Activated CD8-positive, alpha-beta memory T cell treated with anti-CD3 and anti-CD28 coated beads, Interleukin-2, amount 50 U/mL, for 1 hour (primary cell): ENCODE data around the gene CCDC91.
"Not testable (repeated sequence)": the region's sequence is repeated elsewhere in the genome, so short reads cannot be mapped to it uniquely, and the experiment has no call there.

ENCODE experiments used
- DNase-seq: peaks from one replicate; pipeline ENCODE4 v3.0.0-alpha.2; 2020; ENCODE audit errors: extremely low read depth

Gene CCDC91

DNA sequence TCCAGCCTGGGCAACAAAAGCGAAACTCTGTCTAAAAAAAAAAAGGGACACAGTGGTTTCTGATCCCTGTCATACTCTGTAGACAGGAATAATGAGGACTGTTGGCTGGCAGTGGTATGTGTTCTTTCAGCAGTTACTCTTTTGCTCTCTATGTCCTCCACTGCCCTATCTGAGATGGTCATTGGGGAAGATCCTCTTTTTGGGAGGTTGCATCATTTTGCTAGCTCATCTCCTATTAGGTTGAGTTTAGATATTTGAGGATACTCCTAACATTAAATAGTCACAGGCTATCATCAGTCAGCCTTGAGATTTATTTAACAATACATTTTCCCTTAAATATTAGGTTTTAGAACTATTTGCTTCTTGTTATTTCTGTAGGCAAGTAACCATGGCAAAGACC, 5.9 kb upstream of the CCDC91 start:
- DNase-seq = no peak

DNA sequence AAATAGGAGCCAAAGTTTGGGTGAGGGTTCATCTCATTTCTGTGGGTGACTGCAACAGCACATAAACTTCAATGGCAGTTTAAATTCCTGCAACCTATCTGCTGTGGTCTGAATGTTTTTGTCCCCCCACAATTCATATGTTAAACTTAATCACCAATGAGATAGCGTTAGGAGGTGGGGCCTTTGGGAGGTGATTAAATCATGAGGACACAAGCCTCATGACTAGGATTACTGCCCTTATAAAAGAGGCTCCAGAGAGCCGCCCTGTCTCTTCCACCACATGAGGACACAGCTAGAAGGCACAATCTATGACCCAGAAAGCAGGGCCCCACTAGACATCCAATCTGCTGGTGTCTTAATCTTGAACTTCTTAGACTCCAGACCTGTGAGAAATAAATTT, 3.8 kb upstream of the CCDC91 start:
- DNase-seq = no peak

DNA sequence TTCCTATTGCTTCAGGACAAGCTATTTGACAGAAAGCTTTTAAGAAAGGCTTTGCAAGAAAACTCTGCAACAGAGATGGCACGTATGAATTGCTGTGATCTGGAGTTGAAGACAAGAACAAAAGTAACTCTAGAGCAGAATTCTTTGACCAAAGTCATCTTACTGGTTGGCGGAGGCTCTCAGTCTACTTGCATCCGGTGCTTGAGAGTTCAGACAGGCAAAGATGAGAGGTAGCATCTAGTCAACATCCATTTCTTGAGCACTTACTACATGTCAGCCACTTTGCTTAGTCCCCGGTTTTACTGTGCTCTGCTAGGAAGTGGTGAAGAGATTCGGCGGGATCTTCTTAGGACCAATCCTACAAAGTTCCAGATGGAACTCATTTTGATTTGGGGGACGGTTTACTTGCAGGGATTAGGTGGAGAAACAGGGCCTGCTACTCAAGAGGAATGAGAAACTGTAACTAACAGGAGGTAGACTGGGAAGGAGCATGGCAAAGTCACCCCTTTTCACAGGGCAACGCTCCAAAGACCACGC, 404 bp upstream of the CCDC91 start:
- no peak for DNase-seq

DNA sequence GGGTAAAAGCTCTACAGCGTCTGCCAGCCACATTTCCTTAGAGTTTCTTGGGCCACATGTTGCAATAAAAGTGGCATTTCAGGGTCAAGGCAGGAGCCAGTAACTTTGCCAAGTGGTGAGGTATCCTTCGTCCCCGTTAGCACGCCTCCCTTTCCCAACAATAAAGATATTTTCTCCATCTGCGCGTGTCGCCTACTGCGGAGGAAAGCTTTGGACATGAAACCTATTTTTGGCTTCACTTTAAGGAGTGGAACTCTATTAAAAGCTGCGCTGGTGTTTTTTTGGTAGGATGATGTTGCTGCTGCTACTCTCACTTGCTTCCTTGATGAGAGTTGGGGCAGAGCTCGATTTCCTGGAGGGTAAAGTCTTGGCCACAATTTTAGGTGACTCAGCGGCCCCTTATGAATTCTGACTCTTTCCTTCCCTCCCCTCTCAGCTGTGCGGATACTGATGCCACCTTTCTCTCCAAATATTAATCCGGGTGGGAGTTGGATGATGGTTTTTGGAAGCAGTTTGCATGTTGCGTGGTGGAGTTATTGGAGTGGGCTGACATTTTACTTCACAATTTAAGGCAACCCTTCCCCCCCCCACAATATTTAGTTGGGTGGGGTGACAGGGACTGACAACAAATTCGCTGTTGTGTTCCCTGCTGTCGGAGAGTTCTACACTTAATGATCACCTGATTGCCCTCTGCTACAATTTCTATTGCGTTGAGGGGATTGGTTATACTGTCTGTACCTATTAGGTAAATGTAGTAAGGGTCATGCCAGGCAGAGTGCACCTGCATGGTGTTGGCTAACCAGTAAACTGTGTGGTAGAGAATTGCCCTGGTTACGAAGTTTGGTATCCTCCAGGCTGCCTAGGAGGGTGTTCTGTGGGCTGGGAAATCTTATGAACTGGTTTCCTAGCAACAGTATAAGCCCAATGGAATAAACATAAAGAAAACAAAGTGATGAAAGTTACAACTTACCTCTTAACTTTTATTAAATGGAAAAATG, 1.1 kb downstream of the CCDC91 start:
- DNase-seq = peak; percentile 24

DNA sequence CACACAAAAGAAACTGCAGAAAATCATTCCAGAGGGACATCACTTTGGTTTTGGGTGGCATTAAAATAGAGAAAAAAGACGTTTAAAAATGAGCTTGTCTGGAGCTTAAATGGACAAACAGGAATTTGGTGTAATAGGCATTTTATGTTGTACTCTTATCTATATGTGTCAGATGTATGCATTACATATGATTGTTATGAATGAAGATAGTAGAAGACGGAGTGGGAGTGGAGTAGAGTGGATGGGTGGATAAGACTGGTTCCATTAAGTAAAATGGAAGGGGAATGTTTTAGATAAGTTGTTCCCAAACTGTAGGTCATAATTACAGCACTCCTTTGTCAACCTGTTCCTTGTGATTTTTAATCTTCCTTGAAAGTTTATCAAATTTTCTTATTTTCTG, 1.9 kb downstream of the CCDC91 start:
- no peak for DNase-seq

DNA sequence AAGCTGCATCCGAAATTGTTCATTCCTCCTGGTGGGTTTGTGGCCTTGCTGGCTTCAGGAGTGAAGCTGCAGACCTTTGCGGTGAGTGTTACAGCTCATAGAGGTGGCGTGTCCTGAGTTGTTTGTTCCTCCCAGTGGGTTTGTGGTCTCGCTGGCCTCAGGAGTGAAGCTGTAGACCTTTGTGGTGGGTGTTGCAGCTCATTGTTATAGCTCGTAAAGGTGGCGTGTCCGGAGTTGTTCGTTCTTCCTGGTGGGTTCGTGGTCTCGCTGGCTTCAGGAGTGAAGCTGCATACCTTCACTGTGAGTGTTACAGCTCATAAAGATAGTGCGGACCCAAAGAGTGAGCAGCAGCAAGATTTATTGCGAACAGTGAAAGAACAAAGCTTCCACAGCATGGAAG, 4.4 kb downstream of the CCDC91 start:
- DNase-seq = not testable (repeated sequence)

DNA sequence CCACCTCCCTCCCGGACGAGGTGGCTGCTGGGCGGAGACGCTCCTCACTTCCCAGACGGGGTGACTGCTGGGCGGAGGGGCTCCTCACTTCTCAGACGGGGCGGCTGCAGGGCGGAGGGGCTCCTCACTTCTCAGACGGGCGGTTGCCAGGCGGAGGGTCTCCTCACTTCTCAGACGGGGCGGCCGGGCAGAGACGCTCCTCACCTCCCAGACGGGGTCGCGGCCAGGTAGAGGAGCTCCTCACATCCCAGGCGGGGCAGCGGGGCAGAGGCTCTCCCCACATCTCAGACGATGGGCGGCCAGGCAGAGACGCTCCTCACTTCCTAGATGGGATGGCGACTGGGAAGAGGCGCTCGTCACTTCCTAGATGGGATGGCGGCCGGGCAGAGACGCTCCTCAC, 10.9 kb downstream of the CCDC91 start:
- not testable (repeated sequence) for DNase-seq

DNA sequence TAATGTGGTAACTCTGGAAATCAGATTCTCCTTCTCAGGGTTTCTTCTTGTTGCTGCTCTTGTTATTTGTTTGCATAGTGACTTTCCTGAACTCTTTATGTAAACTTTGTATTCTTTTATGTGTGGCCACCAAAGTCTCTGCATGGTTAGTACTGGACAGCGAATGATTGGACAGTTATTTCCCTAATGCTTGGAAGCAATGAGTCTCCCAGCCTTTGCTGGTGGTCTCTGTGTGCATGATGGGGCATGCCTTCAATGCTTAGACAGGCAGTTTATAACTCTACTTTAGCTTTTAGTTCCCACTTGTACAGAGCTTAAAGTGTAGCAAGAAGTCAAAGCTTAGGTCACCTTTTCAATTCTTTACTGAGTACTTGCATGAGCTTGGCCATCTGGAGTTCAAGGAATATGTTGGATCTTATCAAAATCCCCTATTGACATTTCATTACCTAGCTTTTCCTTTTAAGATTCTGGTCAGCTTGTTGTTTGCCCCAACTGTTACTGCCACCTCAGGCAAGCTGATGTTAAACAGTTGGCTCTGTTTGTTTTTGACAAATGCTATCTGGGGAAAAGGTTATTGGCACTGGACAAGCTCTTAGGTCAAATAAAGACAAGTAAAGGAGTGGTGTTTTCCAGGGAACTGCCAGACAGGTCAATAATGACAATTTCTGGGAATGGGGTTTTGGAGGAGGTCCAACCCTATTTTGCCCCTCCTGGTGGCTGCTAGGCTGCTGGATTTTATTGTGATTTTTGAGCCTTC, 12.3 kb downstream of the CCDC91 start:
- DNase-seq = no peak

DNA sequence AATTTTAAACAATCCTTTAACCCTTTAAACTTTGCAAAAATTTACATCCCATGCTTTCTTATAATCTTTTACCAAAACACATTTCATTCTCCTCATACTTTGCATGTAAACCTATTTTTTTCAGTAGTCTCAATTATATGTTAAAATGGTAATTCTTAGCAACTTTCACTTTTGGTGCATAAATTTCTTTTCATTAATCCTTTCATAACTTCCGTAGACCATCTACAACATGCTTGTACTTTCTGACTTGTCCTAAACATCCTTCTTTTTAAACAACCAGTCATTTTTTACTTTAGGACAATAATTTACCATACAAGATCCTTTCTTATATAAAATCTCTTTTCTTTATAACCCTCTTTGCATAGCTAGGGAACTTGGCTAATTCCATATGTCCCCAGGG, 19.5 kb downstream of the CCDC91 start:
- DNase-seq = no peak

DNA sequence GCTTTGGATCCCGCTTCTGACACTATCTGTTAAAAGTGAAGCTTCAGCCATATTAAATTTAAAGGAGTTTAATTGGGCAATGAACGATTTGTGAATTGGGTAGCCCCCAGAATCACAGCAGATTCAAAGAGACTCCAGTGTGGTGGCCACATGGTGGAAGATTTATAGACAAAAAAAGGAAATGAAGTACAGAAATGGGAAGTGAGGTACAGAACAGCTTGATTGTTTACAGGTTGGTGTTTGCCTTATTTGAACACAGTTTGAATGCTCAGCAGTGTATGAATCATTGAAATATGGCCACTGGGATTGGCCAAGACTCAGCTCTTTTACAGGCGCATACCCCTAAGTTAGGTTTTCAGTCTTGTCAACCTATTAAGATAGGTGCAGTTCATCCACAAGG, 21.9 kb downstream of the CCDC91 start:
- no peak for DNase-seq

DNA sequence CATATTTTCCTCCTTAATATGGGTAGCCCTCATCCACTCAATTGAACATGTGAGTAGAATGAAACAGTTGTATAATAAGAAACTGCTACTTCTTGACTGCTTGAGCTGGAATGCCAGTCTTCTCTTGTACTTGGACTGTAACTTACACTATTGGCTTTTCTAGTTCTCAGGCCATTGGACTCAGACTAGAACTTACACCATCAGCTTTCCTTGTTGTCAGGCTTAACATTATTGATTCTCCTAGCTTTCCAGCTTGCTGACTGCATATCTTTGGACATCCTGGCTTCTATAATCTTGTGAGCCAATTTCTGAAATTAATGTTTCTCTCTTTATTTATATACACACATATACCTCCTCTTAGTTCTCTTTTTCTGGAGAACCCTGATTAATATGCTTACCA, 24.8 kb downstream of the CCDC91 start:
- DNase-seq = no peak

DNA sequence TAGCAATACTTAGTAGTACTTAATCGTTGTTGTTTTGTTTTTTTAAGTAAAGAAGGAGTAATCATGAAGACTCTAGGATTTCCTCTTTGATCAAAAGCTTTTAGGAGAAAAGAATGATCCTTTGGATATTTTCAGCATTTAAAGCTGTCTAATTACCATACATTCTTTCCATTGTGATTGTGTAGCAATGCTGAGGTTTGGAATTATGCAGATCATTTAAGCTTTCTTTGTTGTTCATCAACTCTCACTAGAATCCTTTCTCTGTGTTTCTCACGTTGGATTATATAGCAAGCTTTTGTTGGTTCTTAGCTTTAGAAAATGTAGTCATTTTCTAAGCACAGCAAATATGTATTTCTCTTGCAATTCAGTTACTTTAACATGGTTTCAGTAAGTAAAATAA, 25.8 kb downstream of the CCDC91 start:
- no peak for DNase-seq

DNA sequence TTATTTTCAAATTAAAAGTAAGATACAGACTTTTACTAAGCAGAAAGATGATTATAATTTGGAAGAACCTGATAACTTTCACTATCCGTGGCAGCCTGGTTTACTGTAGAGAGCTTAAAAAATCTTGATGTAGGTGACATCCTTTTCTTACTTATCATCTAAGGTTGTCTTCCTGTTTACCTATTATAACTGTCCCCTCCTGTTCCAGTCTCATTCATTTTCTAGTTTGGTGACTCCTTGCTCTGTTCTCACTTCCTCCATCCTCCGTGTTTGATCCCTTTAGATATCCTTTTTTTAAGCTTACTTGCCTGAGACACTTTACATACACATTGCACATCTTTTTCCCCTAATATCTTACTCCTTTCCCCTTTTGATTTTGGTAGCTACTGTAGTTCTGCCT, 27.5 kb downstream of the CCDC91 start:
- DNase-seq = no peak

DNA sequence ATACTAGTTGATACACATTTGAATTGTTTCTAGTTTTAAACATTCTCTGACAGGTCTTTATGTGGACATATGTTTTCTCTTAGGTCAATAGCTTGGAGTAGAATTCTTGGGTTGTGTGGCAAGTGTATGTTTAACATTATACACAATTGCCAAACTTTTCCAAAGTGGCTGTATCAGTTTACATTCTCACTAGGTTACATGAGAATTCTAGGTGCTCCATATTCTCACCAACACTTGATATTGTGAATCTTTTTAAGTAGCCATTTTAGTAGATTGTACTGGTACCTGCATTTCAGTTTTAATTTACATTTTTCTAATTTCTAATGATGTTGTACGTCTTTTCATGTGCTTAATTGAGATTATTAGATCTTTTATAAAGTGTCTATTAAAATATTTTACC, 28.6 kb downstream of the CCDC91 start:
- DNase-seq = no peak

DNA sequence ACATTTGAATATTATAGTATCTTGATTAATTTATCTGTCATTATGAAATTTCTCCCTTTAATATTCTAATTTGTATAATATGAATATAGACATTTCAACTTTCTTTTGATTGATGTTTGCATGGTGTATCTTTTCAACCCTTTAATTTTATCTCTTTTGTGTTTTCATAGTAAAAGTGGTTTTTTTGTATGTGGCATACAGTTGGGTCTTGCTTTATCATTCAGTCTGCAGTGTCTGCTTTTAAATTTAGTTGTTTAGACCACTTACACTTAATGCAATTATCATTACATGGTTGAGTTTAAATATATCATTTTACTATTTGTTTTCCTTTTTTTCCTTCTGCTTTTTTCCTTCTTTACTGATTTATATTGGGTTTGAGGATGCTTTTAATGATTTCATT, 29.6 kb downstream of the CCDC91 start:
- no peak for DNase-seq

DNA sequence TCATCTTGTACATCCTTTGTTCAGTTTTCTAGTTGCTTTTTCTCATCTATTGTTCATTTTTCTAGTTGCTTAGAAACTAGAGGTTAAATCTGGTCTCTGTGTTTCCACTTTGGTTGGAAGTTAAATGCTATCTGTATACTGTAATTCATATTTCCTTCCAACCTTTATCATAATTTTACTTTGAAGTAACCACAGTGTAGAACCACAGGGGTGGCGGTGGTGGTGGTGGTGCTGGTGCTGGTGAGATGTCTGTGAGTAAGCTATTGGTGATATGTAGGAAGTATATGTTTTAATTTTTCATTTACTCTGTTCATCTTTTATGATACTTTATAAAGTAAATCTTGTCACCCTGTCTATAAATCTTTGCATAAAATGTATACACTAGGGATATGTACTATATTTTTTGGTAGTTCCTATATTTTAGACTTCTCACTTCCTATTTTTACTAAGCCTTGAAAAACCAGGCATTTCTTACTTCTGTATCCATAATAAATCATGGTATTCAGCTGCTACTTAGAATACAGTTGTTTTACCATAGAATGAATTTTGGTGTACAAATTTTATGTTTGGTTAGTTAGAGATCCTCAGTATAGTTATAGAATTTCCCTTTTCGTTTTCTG, 31.9 kb downstream of the CCDC91 start:
- DNase-seq = peak; percentile 39

DNA sequence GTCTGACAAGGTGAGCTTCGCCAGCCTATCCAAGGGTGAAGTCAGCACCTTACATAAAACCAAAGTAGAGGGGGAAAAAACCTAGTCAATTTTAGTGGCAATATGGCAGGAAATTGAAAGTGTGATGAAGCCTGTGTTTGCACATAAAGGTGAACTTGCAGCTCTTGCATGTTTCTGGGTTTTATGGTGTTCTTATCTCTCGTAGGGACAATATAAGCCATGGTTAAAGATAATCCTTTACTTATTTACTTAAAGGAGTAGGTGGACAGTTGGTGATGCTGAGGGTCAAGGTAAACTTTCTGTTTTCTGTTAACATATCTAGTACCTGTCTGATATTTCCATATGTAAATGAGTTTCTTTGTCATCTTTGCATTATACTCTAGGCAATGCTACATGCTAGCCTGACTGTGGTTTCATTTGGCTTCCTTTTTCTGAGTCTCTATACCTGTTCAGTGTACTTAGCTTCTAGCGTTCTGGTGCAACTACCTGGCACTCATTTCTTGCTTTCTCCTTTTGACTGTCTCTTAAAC, 32.8 kb downstream of the CCDC91 start:
- DNase-seq = no peak

DNA sequence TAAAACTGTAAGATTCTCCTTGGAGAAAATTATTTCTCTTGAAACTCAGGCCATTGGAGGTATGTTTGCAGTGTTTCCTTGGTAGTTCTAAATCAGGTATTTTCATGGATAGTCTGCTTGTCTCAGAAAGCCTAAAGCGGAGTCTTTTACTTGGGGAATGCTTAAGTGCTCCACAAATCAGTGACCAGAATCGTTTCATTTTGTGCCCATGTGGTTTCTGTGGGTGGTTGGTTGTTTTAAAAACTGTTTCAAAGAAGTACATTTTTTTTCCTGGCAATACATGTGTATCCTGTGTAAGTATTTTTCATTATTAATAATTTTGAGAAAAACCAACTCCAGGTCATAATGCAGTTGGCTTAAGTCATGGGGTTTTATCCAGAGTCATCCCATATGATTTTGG, 33.6 kb downstream of the CCDC91 start:
- no peak for DNase-seq

DNA sequence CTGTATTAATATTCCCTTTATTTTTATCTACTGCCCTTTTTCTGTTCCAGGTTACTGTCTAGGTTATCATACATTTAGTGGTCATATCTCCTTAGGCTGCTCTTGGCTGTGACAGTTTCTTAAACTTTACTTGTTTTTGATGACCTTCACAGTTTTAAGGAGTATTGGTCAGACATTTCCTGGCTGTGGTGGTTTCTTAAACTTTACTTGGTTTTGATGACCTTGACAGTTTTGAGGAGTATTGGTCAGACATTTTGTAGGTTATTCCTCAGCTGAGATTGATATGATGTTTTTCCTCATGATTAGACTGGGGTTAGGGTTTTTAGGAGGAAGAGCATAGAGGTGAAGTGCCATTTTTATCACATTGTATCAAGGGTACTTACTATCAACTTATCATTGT, 36.4 kb downstream of the CCDC91 start:
- no peak for DNase-seq

DNA sequence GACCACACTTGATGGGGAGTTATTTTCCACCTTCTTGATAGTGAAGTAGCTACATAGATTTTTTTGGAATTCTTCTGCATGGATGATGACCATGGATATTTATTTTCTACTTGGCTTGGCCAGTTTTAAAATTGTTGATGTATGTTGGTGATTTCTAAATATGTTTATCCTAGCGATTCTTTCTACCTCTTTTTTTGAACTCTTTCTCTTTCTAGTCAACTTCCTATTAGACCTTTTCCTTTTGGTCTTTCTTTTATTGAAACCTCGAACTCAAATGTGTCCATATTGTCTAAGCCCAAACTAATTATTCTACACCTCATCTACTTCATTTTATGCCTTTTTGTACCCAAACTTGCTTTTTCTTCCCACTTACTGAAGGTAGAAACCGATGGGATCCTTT, 37.0 kb downstream of the CCDC91 start:
- no peak for DNase-seq

DNA sequence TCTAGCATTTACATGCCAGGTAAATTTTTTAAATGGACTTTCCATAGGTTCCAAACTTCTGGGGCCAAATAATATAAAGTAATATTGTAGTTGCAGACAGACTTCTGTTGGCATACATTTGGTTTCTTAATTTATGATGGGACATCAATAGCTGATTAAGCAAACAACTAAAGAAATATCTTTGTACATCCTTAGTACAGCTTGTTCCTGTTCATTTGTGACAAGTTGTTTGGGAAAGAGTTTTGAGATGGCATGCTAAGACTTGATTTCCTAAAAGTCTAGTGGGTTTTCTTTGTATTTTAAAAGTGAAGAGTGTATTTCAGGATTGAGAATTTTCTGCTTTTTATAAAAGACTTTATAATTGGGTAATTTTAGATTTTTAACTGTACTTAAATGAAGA, 41.0 kb downstream of the CCDC91 start:
- no peak for DNase-seq
